ENCODE results near the gene STX19.

Gene STX19

DNA sequence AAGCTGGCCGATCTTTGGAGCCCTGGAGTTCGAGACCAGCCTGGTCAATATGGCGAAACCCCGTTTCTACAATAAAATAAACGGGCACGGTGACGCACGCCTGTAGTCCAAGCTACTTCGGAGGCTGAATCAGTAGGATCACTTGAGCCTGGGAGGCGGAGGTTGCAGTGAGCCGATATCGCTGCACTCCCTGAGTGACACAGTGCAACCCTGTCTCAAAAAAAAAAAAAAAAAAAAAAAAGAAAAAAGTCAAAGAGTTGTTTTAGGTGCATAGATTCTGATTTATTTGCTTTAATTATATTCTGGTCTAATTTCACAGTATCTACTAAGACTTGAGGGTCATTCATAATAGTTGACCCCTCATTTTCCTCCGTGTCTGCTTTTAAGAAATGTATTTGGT, 46.7 kb downstream of the STX19 start:
- Histone ChIP-seq H3K9ac (ENCODE audit: low read length) (no peak overlapping the region), H2AFZ (ENCODE audit: low read length) (no peak overlapping the region)

DNA sequence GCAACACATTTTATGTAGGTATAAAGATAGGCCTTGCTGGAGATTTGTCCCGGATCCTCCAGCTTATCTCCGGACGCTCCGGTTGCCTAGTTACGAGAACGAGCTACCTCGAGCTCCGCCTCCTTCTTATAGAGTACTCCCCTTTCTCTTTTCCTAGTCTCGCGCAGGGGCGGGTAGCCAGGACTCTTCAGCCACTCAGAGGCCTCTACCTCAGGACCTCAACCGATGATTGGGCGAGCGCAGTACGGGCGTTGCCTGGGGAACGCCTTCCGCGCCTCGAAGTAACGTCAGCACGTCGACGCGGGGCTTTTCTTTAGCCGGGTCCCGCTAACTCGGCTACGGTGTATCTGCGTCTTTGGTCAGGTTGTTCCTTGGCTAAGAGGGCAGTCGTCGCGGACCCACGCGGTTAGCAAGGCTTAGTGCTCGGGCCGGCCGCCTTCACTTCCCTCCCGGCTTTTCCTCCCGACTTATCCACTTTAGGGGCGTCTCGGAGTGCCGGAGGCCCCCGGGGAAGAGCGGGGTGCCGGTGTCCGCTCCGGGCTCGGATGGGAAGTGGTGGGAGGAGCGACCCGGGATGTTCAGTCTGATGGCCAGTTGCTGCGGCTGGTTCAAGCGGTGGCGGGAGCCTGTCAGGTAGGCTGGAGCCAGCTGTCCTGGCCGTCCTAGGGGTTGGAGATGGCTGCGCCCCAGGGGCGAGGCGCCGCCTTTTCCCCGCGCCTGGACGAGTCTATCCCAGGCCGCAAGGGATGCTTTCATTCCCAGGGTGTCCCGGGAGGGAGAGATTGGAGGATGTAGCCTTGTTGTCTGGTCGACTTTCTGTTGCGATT, 48.3 kb downstream of the STX19 start, which contains the start of gene ARL13B:
TSS of gene ARL13B (plus strand) at position 306 of the 827 bp plus-strand sequence. CDS start at position 575, 269 bp downstream.
- H3K9ac ChIP-seq (ENCODE audit: low read length) = peak within 1 kb of the TSS; percentile 87
- H3K79me2 ChIP-seq (ENCODE audit: low read length) = peaks cover 17% of the 10 kb centered on the region
- no peaks in the 10 kb centered on the region for H3K36me3 ChIP-seq (replicated peaks; ENCODE audit: insufficient read depth, low read length)
- peak within 1 kb of the TSS; percentile 81 for H3K4me2 ChIP-seq (ENCODE audit: low read depth, low read length)
- H4K20me1 ChIP-seq (ENCODE audit: insufficient read depth, low read length) = no peaks in the 10 kb centered on the region
- TF ChIP-seq EZH2 (optimal IDR thresholded peaks at IDR 0.05; ENCODE audit: low read depth, low read length) (no peak), EZH2phosphoT487 (IDR thresholded peaks at IDR 0.05; ENCODE audit: low read length) (no peak)
- TF ChIP-seq, protein P1, sequence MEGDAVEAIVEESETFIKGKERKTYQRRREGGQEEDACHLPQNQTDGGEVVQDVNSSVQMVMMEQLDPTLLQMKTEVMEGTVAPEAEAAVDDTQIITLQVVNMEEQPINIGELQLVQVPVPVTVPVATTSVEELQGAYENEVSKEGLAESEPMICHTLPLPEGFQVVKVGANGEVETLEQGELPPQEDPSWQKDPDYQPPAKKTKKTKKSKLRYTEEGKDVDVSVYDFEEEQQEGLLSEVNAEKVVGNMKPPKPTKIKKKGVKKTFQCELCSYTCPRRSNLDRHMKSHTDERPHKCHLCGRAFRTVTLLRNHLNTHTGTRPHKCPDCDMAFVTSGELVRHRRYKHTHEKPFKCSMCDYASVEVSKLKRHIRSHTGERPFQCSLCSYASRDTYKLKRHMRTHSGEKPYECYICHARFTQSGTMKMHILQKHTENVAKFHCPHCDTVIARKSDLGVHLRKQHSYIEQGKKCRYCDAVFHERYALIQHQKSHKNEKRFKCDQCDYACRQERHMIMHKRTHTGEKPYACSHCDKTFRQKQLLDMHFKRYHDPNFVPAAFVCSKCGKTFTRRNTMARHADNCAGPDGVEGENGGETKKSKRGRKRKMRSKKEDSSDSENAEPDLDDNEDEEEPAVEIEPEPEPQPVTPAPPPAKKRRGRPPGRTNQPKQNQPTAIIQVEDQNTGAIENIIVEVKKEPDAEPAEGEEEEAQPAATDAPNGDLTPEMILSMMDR (IDR thresholded peaks at IDR 0.05; ENCODE audit: low read length) = no peak
- H3K4me3 ChIP-seq (ENCODE audit: low read length) = peak within 1 kb of the TSS; percentile 93
- H3K4me1 ChIP-seq (ENCODE audit: low read length) = peaks cover 8% of the 10 kb centered on the region
- H3K27me3 ChIP-seq (replicated peaks; ENCODE audit: insufficient read depth, low read length) = no peaks in the 10 kb centered on the region
- H3K27ac ChIP-seq (ENCODE audit: low read length) = peak within 1 kb of the TSS; percentile 92
- no peaks in the 10 kb centered on the region for H3K9me2 ChIP-seq (replicated peaks; ENCODE audit: insufficient read depth, low read length)
- peak within 1 kb of the TSS; percentile 93 for H2AFZ ChIP-seq (ENCODE audit: low read length)
- H3F3A ChIP-seq (ENCODE audit: insufficient read depth, low read length) = 0 out of 2 replicates have a peak, but pooled peaks cover 7% of the 10 kb centered on the region
- no peaks in the 10 kb centered on the region for H3K9me3 ChIP-seq (replicated peaks; ENCODE audit: insufficient read depth, low read length)
- peak; percentile 99 for DNase-seq

More for the DNA sequence above, 46.7 kb downstream of the STX19 start:
- Histone ChIP-seq H3K4me1 (ENCODE audit: low read length) (peaks cover 8% of the 10 kb centered on the region), H3F3A (ENCODE audit: insufficient read depth, low read length) (0 out of 2 replicates have a peak, but pooled peaks cover 7% of the 10 kb centered on the region), H3K27ac (ENCODE audit: low read length) (no peak overlapping the region), H3K36me3 (replicated peaks; ENCODE audit: insufficient read depth, low read length) (no peaks in the 10 kb centered on the region), H3K4me3 (ENCODE audit: low read length) (no peak overlapping the region), H3K9me3 (replicated peaks; ENCODE audit: insufficient read depth, low read length) (no peaks in the 10 kb centered on the region), H4K20me1 (ENCODE audit: insufficient read depth, low read length) (no peaks in the 10 kb centered on the region), H3K4me2 (ENCODE audit: low read depth, low read length) (no peak overlapping the region), H3K79me2 (ENCODE audit: low read length) (peaks cover 17% of the 10 kb centered on the region), H3K27me3 (replicated peaks; ENCODE audit: insufficient read depth, low read length) (no peaks in the 10 kb centered on the region), H3K9me2 (replicated peaks; ENCODE audit: insufficient read depth, low read length) (no peaks in the 10 kb centered on the region)
- no peak for DNase-seq
- TF ChIP-seq, protein P1 (IDR thresholded peaks at IDR 0.05; ENCODE audit: low read length) = no peak
- TF ChIP-seq EZH2phosphoT487 (IDR thresholded peaks at IDR 0.05; ENCODE audit: low read length) = no peak
- no peak for TF ChIP-seq EZH2 (optimal IDR thresholded peaks at IDR 0.05; ENCODE audit: low read depth, low read length)

DNA sequence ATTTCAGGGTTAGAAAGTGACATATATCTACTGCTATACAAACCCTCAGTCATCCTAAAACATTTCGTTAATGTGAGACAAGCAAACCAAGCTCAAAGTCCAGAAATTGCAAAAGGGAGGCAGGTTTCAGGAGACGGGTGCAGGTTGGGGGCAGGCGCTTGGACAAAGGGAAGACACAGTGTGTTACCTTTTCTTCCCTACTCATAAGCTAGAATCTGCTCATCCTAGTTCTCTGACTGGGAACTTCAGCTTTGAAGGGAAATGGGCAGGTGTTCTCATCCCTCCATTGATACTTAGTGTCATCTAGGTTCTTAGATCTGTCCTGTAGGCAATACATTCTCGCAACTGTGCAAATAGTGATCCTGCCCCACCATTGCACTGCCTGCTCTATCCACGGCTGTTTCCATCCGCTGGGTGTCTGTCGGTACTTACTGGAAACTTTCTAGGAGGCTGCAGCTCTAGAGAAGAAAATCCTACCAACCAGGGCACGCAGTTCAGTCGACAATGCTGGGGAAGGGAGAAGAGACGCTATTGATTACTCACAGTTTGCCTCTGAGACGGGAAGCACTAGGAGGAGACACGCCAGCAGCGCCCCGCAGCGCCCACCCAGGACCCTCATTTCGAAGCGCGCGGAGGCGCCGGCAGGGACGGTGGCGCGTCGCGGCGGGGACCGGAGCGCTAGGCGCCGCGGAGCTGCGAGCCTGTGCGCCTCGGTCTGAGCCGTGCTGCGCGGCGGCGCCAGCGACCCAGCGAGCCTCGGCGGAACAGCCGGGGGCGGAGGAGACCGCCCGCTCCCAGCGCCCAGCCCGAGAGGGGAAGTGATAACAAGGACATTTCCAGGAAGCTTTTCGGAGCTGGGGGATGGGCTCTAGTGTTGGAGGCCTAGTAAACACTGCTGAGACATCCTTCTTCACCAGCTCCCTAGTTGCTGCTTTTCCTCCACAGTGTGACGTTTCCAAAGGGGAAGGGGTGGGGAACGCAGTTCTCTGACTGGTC, 55.0 kb downstream of the STX19 start, which contains the start of gene PROS1:
TSS of gene PROS1 (minus strand) at position 766 of the 996 bp plus-strand sequence. CDS start at position 619, 147 bp downstream.
- Histone ChIP-seq H3K36me3 (replicated peaks; ENCODE audit: insufficient read depth, low read length) (no peaks in the 10 kb centered on the region), H3K9ac (ENCODE audit: low read length) (peak within 1 kb of the TSS; percentile 13; the same call in 1 of the 2 replicates), H2AFZ (ENCODE audit: low read length) (peak within 1 kb of the TSS; percentile 90), H3F3A (ENCODE audit: insufficient read depth, low read length) (no peaks in the 10 kb centered on the region), H3K27ac (ENCODE audit: low read length) (no peak within 1 kb of the TSS), H3K4me3 (ENCODE audit: low read length) (peak within 1 kb of the TSS; percentile 68), H3K27me3 (replicated peaks; ENCODE audit: insufficient read depth, low read length) (no peaks in the 10 kb centered on the region), H3K4me2 (ENCODE audit: low read depth, low read length) (peak within 1 kb of the TSS; percentile 82), H4K20me1 (ENCODE audit: insufficient read depth, low read length) (no peaks in the 10 kb centered on the region), H3K4me1 (ENCODE audit: low read length) (no peaks in the 10 kb centered on the region), H3K79me2 (ENCODE audit: low read length) (no peaks in the 10 kb centered on the region), H3K9me3 (replicated peaks; ENCODE audit: insufficient read depth, low read length) (no peaks in the 10 kb centered on the region), H3K9me2 (replicated peaks; ENCODE audit: insufficient read depth, low read length) (no peaks in the 10 kb centered on the region)
- DNase-seq = peak; percentile 56
- TF ChIP-seq EZH2 (optimal IDR thresholded peaks at IDR 0.05; ENCODE audit: low read depth, low read length) (no peak), EZH2phosphoT487 (IDR thresholded peaks at IDR 0.05; ENCODE audit: low read length) (no peak)
- TF ChIP-seq, protein P1 (IDR thresholded peaks at IDR 0.05; ENCODE audit: low read length) = no peak

Measured in MM.1S (cell line).